Measurements from ENCODE around the gene PRKD3.
"Not testable (repeated sequence)": the region's sequence is repeated elsewhere in the genome, so short reads cannot be mapped to it uniquely, and the experiment has no call there.

Gene PRKD3

GRCh38 chr2:37317746-37318145 is 6.9 kb downstream of the PRKD3 start:
- DNase-seq (ENCODE audit: low read depth in 4 of 4, low spot score in 1 of 4) = no peak

DNA sequence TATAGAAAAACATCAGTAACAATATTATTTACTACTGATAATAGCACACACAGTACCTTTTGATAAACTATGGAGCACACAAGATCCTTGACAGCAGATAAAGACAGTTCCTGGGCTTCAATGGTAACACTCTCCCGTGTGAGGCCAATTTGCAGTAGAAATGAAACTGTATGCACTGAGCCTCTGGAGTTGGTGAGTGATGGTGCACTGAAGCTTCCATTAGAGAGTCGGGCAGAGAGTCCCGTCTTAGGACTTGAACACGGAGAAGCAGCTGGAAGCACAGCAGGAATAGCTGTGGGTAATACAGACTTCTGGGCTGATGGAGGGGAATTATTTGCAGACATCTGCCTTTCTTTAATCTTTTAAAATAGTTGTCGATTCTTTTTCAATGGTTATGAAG is 8.5 kb downstream of the PRKD3 start:
- no peak for DNase-seq (ENCODE audit: low read depth in 4 of 4, low spot score in 1 of 4)

- no peak for DNase-seq (ENCODE audit: low read depth in 4 of 4, low spot score in 1 of 4)
Observed at GRCh38 chr2:37315364-37315763, 9.3 kb downstream of the PRKD3 start.

DNA sequence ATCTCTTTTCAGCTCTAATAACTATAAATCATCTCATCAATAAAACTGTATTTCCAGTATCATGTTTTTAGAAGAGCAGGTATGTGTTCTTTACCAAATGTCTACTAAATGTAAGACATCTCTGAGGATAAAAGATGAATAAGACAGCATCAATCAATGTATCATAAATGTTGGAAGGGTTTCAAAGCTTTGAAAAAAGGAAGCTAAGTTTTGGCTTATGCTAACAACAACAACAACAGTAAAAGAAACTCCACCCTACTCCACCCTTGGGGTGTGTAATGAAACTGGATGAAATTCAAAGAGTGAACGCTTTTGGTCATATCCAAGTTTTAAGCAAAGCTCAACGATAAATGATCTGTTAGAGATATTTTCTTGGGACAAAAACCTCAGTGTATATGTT is 17.1 kb downstream of the PRKD3 start:
- no peak for DNase-seq (ENCODE audit: low read depth in 4 of 4, low spot score in 1 of 4)

- DNase-seq (ENCODE audit: low read depth in 4 of 4, low spot score in 1 of 4) = no peak
Observed at GRCh38 chr2:37306024-37306423, 18.6 kb downstream of the PRKD3 start.

GRCh38 chr2:37302701-37303252 is 21.9 kb downstream of the PRKD3 start:
- no peak for DNase-seq (ENCODE audit: low read depth in 4 of 4, low spot score in 1 of 4)

GRCh38 chr2:37301408-37301807 is 23.2 kb downstream of the PRKD3 start:
- DNase-seq (ENCODE audit: low read depth in 4 of 4, low spot score in 1 of 4) = no peak

DNA sequence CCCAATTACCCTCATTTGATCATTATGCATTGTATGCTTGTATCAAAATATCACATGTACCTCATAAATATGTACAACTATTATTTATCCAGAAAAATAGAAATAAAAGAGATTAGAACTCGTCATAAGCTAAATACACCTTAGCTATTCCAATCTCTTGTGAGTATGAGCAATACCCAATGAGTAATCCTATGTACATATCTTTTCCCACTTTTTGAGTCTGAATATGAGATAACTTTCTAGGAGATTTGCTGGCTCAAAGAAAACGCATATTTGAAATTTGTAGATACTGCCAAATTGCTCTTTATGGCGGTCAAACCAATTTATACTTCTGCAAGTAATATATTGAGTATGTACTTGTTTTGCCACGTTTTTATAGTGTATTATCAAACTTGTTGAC is 24.1 kb downstream of the PRKD3 start:
- no peak for DNase-seq (ENCODE audit: low read depth in 4 of 4, low spot score in 1 of 4)

- no peak for DNase-seq (ENCODE audit: low read depth in 4 of 4, low spot score in 1 of 4)
Observed at GRCh38 chr2:37300146-37300545, 24.5 kb downstream of the PRKD3 start.

DNA sequence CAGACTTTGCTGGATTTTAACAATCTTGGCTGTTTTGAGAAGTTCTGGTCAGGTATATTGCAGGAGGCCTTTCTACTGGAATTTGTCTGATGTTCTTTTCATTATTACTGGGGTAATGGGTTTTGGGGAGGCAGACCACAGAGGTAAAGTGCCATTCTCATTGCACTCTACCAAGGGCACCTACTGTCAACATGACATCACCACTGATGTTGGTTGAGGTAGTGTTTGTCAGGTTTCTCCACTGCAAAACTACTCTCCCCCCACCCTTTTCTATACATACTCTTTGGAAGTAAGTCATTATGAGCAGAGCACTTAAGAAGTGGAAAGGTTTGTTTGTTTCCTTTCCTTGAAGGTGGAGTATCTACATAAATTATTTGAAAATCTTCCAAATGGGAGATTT is 27.0 kb downstream of the PRKD3 start:
- DNase-seq (ENCODE audit: low read depth in 4 of 4, low spot score in 1 of 4) = no peak

- DNase-seq (ENCODE audit: low read depth in 4 of 4, low spot score in 1 of 4) = no peak
Observed at GRCh38 chr2:37295469-37296073, 29.1 kb downstream of the PRKD3 start.

- DNase-seq (ENCODE audit: low read depth in 4 of 4, low spot score in 1 of 4) = not testable (repeated sequence)
Observed at GRCh38 chr2:37294858-37295257, 29.8 kb downstream of the PRKD3 start.

- DNase-seq (ENCODE audit: low read depth in 4 of 4, low spot score in 1 of 4) = no peak
Observed at GRCh38 chr2:37291680-37292079, 33.0 kb downstream of the PRKD3 start.

DNA sequence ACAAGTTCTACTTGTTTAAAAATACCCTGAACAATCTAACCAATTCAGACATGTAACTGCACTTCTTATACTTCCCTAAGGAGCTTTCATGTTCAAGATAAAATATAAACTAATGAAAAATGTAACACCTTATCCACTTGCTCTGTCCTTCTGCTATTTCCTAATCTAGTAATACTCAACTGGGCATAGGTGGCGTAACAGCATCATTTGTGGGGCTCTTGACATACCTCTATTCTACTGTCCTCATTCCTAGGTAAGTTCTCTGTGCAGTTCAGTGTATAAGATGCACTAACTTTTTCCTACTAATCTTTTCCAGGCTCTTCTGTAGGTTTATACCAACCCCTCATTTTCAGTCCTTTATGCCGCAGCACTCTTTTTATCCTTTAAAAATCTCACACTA is 36.7 kb downstream of the PRKD3 start:
- DNase-seq (ENCODE audit: low read depth in 4 of 4, low spot score in 1 of 4) = no peak

GRCh38 chr2:37284381-37284780 is 40.3 kb downstream of the PRKD3 start:
- DNase-seq (ENCODE audit: low read depth in 4 of 4, low spot score in 1 of 4) = no peak

GRCh38 chr2:37283207-37283606 is 41.4 kb downstream of the PRKD3 start:
- no peak for DNase-seq (ENCODE audit: low read depth in 4 of 4, low spot score in 1 of 4)

DNA sequence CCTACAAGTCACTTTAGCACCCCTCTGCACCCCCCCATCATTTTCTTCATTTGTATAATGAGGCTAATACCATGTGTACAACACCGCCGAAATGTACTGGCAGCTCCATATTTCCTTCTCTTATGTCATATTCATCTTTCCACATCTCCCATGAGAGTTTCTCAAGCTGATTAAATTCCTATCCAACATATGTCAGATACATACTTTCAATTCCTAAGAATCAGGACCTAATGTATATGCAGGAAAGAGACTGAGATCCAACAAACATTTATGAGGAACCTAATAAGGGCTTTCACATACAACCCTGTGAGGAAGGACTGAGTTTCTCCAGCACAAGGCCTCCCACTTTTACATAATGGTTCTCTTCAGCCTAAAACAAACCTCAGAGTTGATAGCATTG is 41.9 kb downstream of the PRKD3 start:
- DNase-seq (ENCODE audit: low read depth in 4 of 4, low spot score in 1 of 4) = no peak

DNA sequence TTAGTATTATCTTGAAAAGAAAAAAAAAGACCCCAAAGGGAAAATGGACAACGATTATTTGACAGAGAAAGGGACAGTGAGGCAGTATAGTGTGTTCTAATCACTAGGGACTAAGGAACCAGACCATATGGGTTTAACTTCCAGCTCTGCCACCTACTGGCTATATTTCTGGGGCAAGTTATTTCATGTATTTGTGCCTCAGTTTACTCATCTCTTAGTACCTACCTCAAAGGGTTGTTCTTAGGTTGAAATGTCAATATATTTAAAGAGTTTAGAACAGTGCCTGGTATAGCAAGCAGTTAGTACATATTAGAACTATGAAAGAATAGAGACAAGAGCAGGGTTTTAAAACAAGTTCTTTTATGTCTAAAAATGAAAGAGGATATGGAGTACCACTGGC is 42.7 kb downstream of the PRKD3 start:
- no peak for DNase-seq (ENCODE audit: low read depth in 4 of 4, low spot score in 1 of 4)

DNA sequence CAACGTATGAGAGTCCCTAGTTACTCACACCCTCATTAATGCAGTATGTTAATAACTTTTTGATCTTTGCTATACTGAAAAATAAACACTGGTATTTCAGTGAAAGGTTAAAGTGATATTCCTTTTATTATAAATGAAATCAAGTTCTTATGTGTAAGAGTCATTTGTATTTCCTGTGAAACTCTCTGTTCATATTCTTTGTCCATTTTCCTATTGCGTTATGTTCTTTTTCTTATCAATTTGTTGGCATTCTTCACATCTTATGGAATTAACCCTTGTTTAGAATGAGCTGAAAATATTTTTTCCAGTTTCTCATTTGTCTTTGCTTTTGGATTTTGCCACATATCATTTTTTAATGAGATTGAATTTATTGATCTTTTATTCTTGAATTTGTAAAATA is 48.3 kb downstream of the PRKD3 start:
- DNase-seq (ENCODE audit: low read depth in 4 of 4, low spot score in 1 of 4) = no peak

All from stimulated activated CD4-positive, alpha-beta T cell treated with anti-CD3 and anti-CD28 coated beads, Interleukin-1b, Interleukin-23, amount 100 ng/mL, for 24 hours (primary cell).